HUES48 (cell line): ENCODE measurements around the gene NOTUM.
A peak's percentile ranks its signal among the peaks of the same experiment; 100 is the strongest.

ENCODE experiments used
- H3K27ac ChIP-seq: one replicate; pipeline ENCODE4 v1.7.0; 2013; ENCODE audit warnings: low read depth, low read length, inconsistent platforms
- H3K27me3 ChIP-seq: 2 replicates; pipeline ENCODE4 v1.6.1; 2013; ENCODE audit warnings: mild to moderate bottlenecking, low read length; ENCODE audit not compliant: control insufficient read depth, insufficient read depth
- H3K36me3 ChIP-seq: 2 replicates; pipeline ENCODE4 v1.6.1; 2013; ENCODE audit warnings: low read length; ENCODE audit not compliant: control insufficient read depth, insufficient read depth
- H3K4me1 ChIP-seq: 2 replicates; pipeline ENCODE4 v1.6.1; 2013; ENCODE audit warnings: mild to moderate bottlenecking, low read length; ENCODE audit not compliant: control insufficient read depth, insufficient read depth
- H3K4me3 ChIP-seq: 2 replicates; pipeline ENCODE4 v1.5.1; 2013; ENCODE audit warnings: mild to moderate bottlenecking, low read depth, low read length
- H3K9ac ChIP-seq: 2 replicates; pipeline ENCODE4 v1.6.1; 2013; ENCODE audit warnings: mild to moderate bottlenecking, low read depth, low read length, moderate library complexity
- H3K9me3 ChIP-seq: 2 replicates; pipeline ENCODE4 v1.6.1; 2013; ENCODE audit warnings: low read length; ENCODE audit not compliant: control insufficient read depth, insufficient read depth

NOTUM gene

DNA sequence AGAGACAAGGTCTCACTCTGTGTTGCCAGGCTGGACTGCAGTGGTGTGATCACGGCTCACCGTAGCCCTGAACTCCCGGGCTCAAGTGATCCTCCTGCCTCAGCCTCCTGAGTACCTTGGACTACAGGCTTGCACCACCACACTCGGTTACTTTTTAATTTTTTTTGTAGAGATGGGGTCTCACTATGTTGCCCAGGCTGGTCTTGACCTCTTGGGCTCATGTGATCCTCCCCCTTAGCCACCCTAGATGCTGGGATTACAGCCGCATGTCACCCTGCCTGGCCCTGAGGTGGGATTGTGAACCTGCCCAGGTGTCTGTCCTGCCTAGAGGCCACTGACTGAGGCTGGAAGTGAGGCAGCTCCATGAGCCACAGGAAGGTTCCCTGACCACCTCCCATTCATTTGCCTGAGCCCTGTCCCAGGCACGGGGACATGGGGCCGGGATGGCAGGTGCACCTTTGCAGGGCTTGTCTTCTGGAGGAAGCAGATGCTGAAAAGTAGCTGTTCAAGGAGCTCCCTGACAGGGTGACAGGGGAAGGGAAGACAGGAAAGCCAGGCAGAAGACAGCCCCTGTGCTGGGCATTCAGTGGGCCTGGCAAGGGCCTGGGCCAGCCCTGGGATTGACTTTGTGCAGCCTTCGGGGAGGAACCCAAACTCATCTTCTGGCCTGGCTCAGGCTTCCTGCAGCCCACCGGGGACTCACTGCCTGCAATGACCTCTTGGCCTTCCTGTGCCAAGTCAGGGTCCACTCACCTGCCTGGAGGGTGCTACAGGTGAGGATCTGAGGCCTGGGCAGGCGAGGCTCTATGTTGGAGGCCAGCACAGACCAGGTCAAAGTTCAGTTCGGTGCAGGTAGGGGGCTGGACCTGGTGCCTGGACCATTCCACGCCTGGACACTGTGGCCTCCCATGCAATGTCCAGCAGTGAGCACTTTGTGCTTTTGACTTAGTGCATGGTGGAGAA, 8.1 kb upstream of the NOTUM start:
- peaks cover 32% of the 10 kb centered on the region for H3K27me3 ChIP-seq

GRCh38 chr17:81968396-81968745, 7.4 kb upstream of the NOTUM start:
- Histone ChIP-seq H3K27ac (peak overlapping the region; percentile 42), H3K4me3 (no peak overlapping the region; the same call in 1 of the 2 replicates), H3K9ac (no peak overlapping the region), H3K27me3 (peaks cover 39% of the 10 kb centered on the region), H3K4me1 (peaks cover 14% of the 10 kb centered on the region), H3K36me3 (no peaks in the 10 kb centered on the region), H3K9me3 (peaks cover under 1% of the 10 kb centered on the region; the same call in 1 of the 2 replicates)

More for the DNA sequence above, 8.1 kb upstream of the NOTUM start:
- Histone ChIP-seq H3K9ac (no peak overlapping the region), H3K4me1 (peaks cover 14% of the 10 kb centered on the region), H3K9me3 (peaks cover 3% of the 10 kb centered on the region; the same call in 1 of the 2 replicates), H3K4me3 (no peak overlapping the region), H3K36me3 (no peaks in the 10 kb centered on the region), H3K27ac (no peak overlapping the region)

GRCh38 chr17:81967533-81968395, 6.8 kb upstream of the NOTUM start:
- peaks cover 45% of the 10 kb centered on the region for H3K27me3 ChIP-seq
- H3K9ac ChIP-seq: no peak overlapping the region
- no peak overlapping the region; the same call in 1 of the 2 replicates for H3K4me3 ChIP-seq
- H3K9me3 ChIP-seq: no peaks in the 10 kb centered on the region
- H3K4me1 ChIP-seq: peaks cover 14% of the 10 kb centered on the region
- H3K36me3 ChIP-seq: no peaks in the 10 kb centered on the region
- H3K27ac ChIP-seq: peak overlapping the region; percentile 42

GRCh38 chr17:81967244-81967532, 6.2 kb upstream of the NOTUM start:
- Histone ChIP-seq H3K36me3 (no peaks in the 10 kb centered on the region), H3K4me3 (no peak overlapping the region), H3K27ac (no peak overlapping the region), H3K9ac (no peak overlapping the region), H3K9me3 (no peaks in the 10 kb centered on the region), H3K4me1 (peaks cover 14% of the 10 kb centered on the region), H3K27me3 (peaks cover 50% of the 10 kb centered on the region)

- H3K4me3 ChIP-seq: no peak overlapping the region
- no peak overlapping the region for H3K27ac ChIP-seq
- H3K4me1 ChIP-seq: peaks cover 14% of the 10 kb centered on the region
- H3K36me3 ChIP-seq: no peaks in the 10 kb centered on the region
- no peaks in the 10 kb centered on the region for H3K9me3 ChIP-seq
- H3K27me3 ChIP-seq: peaks cover 56% of the 10 kb centered on the region
- no peak overlapping the region for H3K9ac ChIP-seq
Observed at GRCh38 chr17:81966343-81967243, 5.6 kb upstream of the NOTUM start.

DNA sequence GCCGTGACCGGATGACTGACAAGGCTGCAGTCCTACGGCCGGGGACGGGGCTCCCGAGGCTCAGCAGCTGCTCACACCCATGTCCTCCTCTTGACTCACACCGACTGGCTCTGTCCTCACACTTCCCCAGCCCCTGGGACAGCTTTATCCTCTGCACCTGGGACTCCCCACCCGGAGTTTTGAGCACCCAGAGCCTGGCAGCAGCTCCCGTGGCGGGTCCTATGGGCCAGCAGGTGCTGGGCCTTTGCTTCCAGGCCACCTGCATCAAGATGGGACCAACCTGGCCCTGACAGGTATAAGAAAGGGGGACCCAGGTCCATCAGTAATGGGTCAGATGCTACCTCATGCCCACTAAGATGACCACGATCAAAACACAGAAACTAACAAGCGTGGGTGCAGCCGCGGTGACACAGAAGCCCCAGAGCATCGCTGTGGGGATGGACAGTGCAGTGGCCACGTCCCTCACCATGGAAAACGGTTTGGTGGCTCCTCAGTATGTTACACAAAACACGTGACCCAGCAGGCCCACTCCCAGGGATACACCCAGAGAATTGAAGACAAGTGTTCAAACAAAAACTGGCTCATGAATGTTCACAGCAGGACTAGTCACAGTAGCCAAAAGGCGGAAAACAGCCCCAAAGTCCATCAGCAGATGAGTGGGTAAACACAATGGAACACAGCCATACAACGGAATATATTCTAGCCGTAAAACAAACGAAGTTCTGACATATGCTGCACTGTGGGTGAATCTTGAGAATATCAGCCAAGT, 3.3 kb upstream of the NOTUM start:
- H3K9ac ChIP-seq: no peak overlapping the region
- no peaks in the 10 kb centered on the region for H3K36me3 ChIP-seq
- H3K4me1 ChIP-seq: peaks cover 14% of the 10 kb centered on the region
- H3K27ac ChIP-seq: no peak overlapping the region
- H3K27me3 ChIP-seq: peaks cover 78% of the 10 kb centered on the region
- no peaks in the 10 kb centered on the region for H3K9me3 ChIP-seq
- no peak overlapping the region for H3K4me3 ChIP-seq

- Histone ChIP-seq H3K9ac (no peak overlapping the region), H3K9me3 (no peaks in the 10 kb centered on the region), H3K27ac (no peak overlapping the region), H3K27me3 (peaks cover 88% of the 10 kb centered on the region), H3K4me3 (no peak overlapping the region), H3K4me1 (peaks cover 14% of the 10 kb centered on the region), H3K36me3 (no peaks in the 10 kb centered on the region)
Observed at GRCh38 chr17:81962499-81963441, 1.8 kb upstream of the NOTUM start.

GRCh38 chr17:81961521-81962498, 823 bp upstream of the NOTUM start:
- Histone ChIP-seq H3K27me3 (peaks cover 88% of the 10 kb centered on the region), H3K9ac (no peak overlapping the region), H3K4me1 (peaks cover 4% of the 10 kb centered on the region), H3K4me3 (peak overlapping the region; percentile 41; the same call in 1 of the 2 replicates), H3K36me3 (no peaks in the 10 kb centered on the region), H3K27ac (no peak overlapping the region), H3K9me3 (no peaks in the 10 kb centered on the region)
